ENCODE data around the gene ANKRD39.
"Not testable (repeated sequence)": the region's sequence is repeated elsewhere in the genome, so short reads cannot be mapped to it uniquely, and the experiment has no call there.

DNA sequence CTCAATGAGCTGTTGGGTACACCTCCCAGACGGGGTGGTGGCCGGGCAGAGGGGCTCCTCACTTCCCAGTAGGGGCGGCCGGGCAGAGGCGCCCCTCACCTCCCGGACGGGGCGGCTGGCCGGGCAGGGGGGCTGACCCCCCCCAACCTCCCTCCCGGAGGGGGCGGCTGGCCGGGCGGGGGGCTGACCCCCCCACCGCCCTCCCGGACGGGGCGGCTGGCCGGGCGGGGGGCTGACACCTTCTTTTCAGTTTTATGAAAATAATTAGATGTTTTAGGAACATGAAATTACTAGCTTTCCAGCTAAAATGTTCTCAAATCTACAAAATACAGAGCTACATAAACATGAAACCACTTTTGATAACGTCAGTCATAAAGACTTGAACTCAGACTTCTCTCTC is 51.9 kb downstream of the ANKRD39 start:
- TF ChIP-seq POLR2A, POLR2AphosphoS5, TAF1 (IDR thresholded peaks at IDR 0.05; ENCODE audit: low read depth, low read length): not testable (repeated sequence)

Measured in GM12891 (cell line).